HG03097 (cell line): Measurements from ENCODE around the gene RETREG1.
"Not testable (repeated sequence)": the region's sequence is repeated elsewhere in the genome, so short reads cannot be mapped to it uniquely, and the experiment has no call there.

Experiments
- ATAC-seq: cut with Tn5 transposase; IDR thresholded peaks from one replicate; pipeline ENCODE4 v1.9.1; 2021; ENCODE audit not compliant: unreplicated experiment, low FRiP score

Gene RETREG1

DNA sequence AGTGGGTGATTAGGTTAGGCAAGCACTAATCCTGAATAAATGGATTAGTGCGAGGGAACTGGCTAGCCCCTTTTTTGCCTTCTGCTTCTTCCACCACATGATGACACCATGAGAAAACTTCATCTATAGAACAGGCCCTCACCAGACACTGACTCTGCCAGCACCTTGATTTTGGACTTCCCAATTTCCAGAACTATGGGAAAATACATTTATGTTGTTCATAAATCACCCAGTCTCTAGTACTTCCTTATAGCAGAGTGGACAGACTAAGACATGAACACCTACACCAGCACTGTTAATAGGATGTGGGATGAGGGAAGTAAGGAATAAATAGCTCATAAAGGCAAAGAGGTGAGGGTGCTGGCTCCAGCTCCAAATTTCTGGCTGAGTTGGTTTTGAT, 152.6 kb downstream of the RETREG1 start:
- ATAC-seq, result no peak

DNA sequence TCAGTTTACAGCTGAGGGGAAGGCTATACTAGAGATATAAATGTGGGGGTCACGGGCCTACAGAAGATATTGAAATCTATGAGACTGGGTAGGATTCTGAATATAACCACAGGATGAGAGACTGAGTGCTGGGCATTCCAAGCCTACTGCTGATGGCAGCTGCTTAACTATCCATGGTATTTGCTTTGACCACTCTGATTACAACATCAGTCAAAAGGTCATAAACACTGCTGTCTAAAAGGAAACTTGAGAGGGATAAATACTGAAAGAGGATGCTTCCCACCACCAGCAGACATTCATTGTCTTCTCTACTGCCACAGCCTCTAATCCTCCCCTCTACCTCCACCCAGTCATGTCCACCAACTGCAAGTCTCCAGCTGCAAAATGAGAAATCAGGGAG, 155.0 kb downstream of the RETREG1 start:
- no peak for ATAC-seq

- no peak for ATAC-seq
These were observed 155.8 kb downstream of the RETREG1 start for GRCh38 chr5:16461026-16461425.

- ATAC-seq, result no peak
These were observed 157.3 kb downstream of the RETREG1 start for GRCh38 chr5:16459451-16459850.

DNA sequence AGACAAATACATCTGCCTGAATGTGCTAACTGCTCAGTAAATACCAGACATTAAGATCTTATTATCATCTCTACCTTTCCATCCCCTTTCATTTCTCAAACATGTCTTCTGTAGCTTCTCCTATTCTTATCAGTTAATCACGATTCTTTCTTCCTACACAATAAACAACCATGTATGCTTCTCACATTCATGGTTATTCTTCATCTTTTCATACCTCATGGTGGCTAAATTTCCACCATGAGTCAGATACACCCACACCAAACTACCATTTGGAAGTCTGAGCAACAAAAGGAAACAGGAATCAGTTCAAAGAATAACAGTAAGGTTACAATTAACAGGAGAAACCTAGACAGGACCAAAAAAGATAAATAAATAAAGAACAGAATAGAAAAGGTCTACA, 158.9 kb downstream of the RETREG1 start:
- no peak for ATAC-seq

DNA sequence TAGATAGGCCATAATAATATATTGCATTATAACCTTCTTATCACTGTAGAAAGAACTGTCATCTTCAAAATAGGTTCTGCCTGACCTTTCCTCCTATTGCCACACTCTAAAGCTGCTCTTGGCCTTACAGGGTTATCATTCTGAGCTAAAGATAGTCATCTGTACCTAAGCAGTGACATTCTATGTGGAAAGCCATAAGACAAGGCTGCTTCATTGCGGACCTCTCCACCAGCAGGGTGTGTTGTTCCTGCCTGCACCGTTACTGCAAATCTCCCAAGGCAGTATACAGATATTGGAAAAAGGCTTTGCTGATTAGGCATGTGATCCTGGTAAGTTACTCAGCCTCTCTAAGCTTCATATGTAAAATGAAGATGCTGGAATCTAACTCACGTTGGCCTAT, 159.3 kb downstream of the RETREG1 start:
- ATAC-seq, result no peak

GRCh38 chr5:16456103-16456832, 160.5 kb downstream of the RETREG1 start:
- ATAC-seq, result peak; percentile 64

DNA sequence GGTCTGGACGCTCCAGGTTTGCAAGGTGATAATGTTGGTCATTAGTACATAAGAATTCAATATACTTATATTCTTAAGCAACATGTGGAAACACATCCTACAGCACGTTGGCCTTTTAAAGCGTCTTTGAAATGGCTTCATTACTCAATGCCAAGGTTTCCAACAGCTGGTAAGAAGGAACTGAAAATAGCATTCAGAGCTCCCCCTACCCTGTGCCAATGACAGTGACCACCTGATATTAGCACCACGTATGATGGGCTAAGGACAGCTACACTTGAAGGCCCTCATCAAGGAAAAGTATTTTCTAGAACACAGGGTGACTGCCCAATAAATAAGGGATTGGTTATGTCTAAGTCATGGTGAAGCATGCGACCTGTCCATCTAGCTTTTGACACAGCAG, 161.1 kb downstream of the RETREG1 start:
- peak; percentile 10 for ATAC-seq

- no peak for ATAC-seq
These were observed 162.1 kb downstream of the RETREG1 start for GRCh38 chr5:16454686-16455085.

DNA sequence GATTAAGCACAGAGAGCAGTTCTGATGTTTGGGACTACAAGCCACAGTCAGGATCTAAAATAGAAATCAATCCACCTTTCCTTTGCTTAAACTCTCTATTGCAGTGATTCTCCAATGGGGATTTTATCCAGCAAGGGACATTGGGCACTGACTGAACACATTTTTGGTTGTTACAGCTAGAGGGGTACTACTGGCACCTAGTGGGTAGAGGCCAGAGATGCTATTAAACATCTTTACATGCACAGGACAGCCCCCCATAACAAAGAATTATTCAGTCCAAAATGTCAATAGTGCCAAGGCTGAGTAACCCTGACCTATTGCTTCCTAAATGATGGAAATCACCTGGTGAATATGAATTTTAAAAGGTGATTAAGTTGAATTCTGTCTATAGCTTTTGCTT, 163.2 kb downstream of the RETREG1 start:
- ATAC-seq, result no peak

DNA sequence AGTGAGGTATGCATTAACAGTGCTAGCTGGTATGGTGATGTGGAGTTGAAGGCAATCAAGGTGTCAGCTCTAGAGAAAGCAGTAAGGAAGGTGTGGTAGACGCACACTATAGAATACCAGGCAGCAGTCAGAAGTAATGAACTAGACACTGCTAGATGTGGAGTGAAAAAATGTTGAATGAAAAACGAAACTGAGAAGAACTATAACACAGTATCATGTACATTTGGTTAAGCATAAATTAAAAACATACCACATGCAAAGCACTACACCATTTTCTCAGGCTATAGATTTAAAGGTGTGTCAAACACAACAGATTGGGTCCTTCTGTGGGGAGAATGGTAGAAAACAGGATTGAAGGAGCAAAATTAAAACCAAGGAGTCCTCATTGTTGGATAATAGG, 166.6 kb downstream of the RETREG1 start:
- ATAC-seq, result no peak

DNA sequence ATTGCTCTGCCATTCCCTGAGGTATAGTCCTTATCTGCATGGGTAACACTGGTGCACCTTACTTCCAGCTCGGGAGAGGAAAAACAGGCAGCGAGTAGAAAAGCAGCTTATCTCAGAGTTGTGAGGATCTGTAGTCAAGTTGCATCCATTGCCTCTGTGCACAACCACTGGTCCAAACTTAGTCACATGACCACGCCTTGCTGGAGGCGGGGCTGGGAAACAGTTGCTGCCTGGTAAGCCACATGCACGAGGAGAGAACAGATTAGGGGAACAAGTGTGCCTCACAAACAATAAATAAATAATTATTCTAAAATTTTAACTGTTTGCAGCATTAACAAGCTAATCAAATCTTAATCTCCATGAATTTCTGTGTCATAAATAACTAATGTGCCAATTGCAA, 169.8 kb downstream of the RETREG1 start:
- no peak for ATAC-seq

DNA sequence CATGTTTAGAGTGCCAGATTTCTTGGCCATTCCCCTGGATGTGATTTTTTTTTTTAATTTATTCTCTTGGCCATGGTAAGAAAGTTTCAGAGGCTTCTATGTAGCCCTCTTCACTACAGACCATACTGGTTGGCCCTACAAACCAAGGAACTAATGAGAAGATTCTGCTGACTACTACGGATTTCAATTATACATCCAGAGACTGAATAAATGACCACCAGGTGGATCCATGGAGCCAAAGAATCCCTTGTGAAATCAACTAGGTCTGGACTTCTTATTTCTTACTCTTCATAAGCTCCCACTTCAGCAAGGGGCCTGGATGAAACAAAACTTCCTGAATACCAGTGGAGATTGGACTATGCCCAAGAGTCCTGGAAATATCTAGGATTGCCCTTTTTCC, 178.8 kb downstream of the RETREG1 start:
- ATAC-seq, result no peak

DNA sequence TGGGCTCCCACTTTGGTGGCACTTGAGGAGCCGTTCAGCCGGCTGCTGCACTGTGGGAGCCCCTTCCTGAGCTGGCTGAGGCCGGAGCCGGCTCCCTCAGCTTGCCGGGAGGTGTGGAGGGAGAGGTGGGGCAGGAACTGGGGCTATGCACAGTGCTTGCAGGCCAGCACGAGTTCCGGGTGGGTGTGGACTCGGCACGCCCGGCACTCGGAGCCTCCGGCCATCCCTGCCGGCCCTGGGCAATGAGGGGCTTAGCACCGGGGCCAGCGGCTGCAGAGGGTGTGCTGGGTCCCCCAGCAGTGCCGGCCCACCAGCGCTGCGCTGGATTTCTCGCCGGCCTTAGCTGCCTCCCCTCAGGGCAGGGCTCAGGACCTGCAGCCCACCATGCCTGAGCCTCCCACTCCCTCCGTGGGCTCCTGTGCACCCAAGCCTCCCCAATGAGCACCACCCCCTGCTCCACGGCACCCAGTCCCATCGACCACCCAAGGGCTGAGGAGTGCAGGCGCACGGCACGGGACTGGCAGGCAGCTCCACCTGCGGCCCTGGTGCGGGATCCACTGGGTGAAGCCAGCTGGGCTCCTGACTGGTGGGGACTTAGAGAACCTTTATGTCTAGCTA, 180.6 kb downstream of the RETREG1 start:
- not testable (repeated sequence) for ATAC-seq

GRCh38 chr5:16431490-16431889, 185.3 kb downstream of the RETREG1 start:
- ATAC-seq, result no peak

DNA sequence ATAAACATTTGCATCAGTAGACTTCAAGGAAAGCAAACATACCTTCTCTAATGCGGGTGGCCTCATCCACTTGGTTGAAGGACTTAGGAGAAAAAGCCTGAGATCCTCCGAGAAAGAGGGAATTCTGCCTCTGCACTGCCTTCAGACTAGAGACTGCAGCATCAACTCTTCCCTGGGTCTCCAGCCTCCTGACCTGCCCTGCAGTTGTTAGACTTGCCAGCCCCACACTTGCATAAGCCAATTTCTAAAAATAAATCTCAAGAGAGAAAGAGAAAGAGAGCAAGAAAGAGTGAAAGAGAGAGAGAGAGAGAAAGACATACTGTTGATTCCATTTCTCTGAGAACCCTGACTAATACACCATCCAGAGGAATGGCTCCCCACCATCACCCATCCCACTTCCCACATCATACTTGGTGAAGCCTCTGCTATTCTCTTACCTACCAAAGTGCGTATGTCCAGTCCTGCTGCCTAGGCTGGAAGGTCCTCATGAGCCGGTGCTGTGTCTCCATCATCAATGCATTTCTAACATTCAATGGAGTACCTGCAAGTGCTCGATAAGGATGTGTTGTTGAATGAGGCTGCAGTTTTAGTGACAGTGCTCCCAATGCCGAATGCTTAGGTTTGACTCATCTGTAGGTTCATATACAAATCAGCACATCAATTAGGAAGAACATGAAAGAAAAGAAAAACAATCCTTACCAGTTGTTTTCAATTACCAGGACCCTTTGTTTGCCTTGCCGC, 186.3 kb downstream of the RETREG1 start:
- no peak for ATAC-seq

GRCh38 chr5:16428359-16428758, 188.4 kb downstream of the RETREG1 start:
- ATAC-seq, result no peak

GRCh38 chr5:16427587-16427986, 189.2 kb downstream of the RETREG1 start:
- no peak for ATAC-seq
